Coronary artery (tissue), 2 donors: ENCODE results near the gene CERS6.

Experiments used
- DNase-seq: peaks from one replicate; pipeline ENCODE4 v3.0.0-alpha.2; 2017; ENCODE audit warnings: low spot score
- H3K27ac ChIP-seq, 2 donors: fragments of 200-600 bp; sonication (generic); one replicate each; pipeline ENCODE4 v1.5.1; 2016 to 2019
- H3K4me3 ChIP-seq: fragments of 200-600 bp; sonication (generic); 2 replicates; pipeline ENCODE4 v1.5.1; 2016; ENCODE audit warnings: mild to moderate bottlenecking, moderate library complexity
- TF ChIP-seq, protein P1 (sequence below): fragments of 200-600 bp; sonication (generic); IDR thresholded peaks from one replicate; pipeline ENCODE4 v1.5.1; 2019; ENCODE audit warnings: antibody characterized with exemption

Gene CERS6

DNA sequence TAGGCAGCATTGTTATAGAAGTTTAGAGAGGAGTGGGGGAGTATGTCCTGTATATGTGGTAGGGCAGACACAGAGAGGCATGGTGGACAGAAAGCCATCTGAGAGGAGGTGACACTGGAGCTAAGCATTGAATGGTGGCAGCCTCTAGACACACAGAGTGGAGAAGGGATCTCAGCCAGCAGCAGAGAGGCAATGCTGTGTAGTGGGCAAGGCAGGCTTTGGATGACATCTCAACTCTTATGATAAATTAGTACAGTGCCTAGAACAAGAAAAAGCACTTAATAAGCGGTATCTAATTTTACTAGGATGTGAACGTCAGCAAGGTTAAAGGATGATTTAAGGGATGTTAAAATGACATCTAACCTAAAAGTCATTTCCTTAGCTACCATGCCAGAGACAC lies 22.5 kb upstream of the CERS6 start:
- DNase-seq, result no peak
- TF ChIP-seq, protein P1, sequence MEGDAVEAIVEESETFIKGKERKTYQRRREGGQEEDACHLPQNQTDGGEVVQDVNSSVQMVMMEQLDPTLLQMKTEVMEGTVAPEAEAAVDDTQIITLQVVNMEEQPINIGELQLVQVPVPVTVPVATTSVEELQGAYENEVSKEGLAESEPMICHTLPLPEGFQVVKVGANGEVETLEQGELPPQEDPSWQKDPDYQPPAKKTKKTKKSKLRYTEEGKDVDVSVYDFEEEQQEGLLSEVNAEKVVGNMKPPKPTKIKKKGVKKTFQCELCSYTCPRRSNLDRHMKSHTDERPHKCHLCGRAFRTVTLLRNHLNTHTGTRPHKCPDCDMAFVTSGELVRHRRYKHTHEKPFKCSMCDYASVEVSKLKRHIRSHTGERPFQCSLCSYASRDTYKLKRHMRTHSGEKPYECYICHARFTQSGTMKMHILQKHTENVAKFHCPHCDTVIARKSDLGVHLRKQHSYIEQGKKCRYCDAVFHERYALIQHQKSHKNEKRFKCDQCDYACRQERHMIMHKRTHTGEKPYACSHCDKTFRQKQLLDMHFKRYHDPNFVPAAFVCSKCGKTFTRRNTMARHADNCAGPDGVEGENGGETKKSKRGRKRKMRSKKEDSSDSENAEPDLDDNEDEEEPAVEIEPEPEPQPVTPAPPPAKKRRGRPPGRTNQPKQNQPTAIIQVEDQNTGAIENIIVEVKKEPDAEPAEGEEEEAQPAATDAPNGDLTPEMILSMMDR, result no peak
- Histone ChIP-seq H3K27ac (no peak overlapping the region), H3K4me3 (no peak overlapping the region)

DNA sequence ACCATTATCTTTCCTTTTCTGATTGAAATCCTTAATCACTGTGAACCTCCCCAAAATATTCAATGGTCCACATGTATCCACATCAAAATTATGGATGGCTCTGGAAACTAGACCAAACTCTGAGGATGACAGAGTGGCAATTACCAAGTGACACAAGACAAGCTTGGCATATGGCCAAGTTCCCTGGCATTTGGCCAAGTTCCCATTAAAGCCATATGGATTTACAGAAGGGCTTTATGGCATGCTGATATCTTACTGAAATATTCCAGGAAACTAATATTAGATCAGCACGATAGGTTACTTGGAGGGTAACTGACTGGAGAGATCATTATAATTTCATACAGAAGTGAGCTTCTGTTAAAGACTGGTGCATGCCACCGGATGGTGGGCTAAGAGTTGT lies 21.9 kb upstream of the CERS6 start:
- Histone ChIP-seq H3K4me3 (no peak overlapping the region), H3K27ac (no peak overlapping the region)
- no peak for DNase-seq
- TF ChIP-seq, protein P1, result no peak

DNA sequence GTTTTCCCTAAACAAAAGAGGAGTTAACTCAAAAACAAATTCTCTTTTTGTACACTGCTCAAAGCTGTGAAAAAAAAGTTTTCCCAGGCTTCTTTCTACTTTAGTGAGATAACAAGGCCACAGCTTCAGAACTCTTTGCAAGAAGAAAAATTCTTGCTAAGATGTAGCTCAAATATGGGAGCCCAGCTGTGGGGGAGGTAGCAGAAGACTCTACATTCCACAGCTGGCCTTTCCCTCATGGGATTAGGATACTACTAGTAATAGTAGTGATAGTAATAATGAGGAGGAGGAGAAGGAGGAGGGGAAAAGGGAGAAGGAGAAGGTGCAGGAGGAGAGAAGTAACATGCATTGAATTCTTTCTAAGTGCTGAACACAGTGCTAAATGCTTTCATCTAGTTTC lies 19.2 kb upstream of the CERS6 start:
- DNase-seq, result no peak
- TF ChIP-seq, protein P1, result no peak
- H3K4me3 ChIP-seq, result no peak overlapping the region
- no peak overlapping the region for H3K27ac ChIP-seq

DNA sequence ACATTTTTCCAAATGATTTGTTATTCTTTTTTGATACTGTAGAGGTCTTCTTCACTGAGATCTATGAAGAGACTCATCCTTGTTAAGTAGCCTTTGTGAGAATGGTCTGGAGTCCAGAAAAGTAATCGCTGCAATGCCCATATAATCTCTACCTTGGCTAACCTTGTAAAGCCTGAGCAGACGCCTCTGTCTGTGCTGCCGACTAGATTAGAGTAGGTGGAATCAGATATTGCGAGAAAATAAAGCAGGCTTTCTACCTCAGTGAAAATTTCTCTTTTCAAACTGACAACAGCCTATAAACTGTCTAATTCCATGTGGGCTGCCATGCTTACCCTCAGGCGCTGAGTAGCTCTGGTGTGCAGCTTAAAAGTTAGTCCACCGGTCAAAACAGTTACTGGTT lies 17.5 kb upstream of the CERS6 start:
- no peak for DNase-seq
- Histone ChIP-seq H3K4me3 (no peak overlapping the region), H3K27ac (no peak overlapping the region)
- TF ChIP-seq, protein P1, result no peak

DNA sequence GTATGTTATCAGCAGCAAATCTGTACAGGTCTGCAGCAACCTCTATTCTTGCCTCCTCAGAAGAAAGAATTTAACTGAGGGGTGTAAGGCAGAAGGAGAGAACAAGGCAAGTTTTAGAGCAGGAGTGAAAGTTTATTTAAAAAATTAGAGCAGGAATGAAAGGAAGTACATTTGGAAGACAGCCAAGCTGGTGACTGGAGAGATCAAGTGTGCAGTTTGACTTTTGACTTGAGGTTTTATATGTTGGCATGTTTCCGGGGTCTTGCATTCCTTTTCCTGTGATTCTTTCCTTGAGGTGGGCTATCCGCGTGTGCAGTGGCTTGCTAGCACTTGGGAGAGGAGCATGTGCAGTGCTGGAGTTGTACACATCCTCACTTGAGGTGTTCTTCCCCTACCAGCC lies 16.5 kb upstream of the CERS6 start:
- TF ChIP-seq, protein P1, result no peak
- Histone ChIP-seq H3K4me3 (no peak overlapping the region), H3K27ac (no peak overlapping the region)
- no peak for DNase-seq

DNA sequence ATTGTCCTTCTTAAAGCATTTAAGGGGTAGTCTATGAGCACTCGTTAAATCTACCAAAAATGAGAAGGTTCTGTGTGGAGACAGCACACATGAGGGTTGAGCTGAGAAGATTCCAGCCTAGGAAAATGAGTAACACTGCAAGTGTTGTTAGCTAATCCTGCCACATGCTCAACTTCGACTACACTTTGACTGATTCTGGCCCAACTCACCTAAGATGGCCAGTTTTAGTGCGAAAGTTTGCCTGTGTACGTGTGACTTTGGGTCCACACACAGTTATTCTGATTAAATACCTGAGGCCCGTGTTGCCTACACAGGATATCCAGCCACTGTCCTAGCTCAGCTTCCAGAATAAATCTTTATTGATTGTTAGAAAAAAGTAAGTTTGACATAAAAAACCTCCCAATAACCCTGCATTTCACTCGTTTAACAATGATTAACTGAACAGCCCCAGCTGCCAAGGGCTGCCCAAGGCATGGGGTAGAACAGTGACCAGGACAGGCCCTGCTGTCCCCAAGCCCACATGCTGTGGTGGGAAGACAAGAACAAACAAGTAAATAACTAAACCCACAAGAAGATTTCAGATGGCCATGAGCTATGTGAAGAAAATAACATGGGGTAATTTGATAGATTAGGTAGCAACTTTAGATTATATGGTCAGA lies 14.7 kb upstream of the CERS6 start:
- no peak for DNase-seq
- TF ChIP-seq, protein P1, result no peak
- H3K4me3 ChIP-seq, result no peak overlapping the region
- H3K27ac ChIP-seq, result no peak overlapping the region

DNA sequence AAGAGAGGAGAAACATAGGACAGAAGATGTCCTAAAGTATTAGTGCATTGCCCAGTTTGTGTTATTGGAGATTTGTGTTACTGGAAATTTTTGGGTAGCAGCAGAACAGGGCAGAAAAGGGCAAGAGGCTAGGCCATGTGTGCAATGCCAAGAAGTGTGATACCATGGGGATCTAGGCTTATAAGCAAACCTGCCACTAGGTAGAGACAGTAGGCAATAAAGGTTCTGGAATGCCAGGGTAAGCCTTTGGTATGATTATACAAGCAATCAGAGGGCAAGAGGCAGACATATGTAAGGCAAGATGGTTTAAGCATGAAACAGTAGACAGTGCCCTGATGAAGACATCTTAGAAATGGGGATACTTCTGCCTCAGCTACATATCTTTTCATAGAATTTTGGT lies 12.3 kb upstream of the CERS6 start:
- DNase-seq, result no peak
- Histone ChIP-seq H3K27ac (no peak overlapping the region), H3K4me3 (no peak overlapping the region)
- TF ChIP-seq, protein P1, result no peak
